ENCODE data around the gene SLC25A26.
A peak's percentile ranks its signal among the peaks of the same experiment; 100 is the strongest.

The SLC25A26 gene

DNA sequence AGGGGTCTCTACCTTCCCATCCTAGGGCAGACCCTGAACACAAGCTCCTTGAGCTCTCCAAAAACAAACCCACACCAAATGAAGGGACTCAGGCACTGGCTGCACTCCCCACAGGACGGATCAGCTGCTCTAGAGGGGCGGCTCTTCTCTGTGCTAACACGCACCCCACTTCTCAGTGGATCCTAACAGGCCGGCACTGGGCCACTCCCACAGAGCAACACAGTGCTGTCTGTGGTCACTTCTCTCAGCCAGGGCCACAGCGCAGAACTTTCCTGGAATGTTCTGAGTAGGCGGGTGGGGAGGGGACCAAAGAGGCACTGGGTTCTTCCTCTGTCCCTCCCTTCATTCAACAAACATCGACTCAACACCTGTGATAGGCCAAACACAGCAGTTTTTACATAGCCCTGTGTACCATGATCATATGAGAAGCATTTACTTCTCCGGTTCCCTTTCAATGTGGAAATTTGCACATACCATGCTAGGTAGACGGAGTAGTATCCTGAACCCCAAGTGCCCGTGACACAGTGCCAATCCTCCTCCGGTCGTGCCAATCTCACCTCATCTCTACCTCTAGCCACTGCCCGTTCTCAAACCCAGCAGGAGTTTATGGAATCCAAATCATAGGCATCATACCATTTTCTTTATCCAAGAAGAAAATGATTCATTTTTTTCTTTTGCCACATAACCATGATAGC is 181.9 kb downstream of the SLC25A26 start:
- WGBS (ENCODE audit: extremely low coverage, insufficient coverage, low lambda C conversion rate), result no CpG with 5 or more reads among the region's 13 CpGs
- Histone ChIP-seq H3K9ac (ENCODE audit: low read length) (no peak overlapping the region), H3K27me3 (ENCODE audit: insufficient read depth, low read length, poor library complexity) (no peaks in the 10 kb centered on the region), H3K23ac (ENCODE audit: low read length) (no peak overlapping the region), H4K5ac (ENCODE audit: low read length) (no peak overlapping the region), H4K8ac (ENCODE audit: low read depth, low read length) (no peak overlapping the region), H3K4me2 (ENCODE audit: low read length) (no peak overlapping the region), H3K36me3 (ENCODE audit: control insufficient read depth, insufficient read depth, low read length) (no peaks in the 10 kb centered on the region), H3K4ac (ENCODE audit: low read depth, low read length) (no peak overlapping the region), H2AK5ac (ENCODE audit: low read length) (no peak overlapping the region), H3K4me1 (ENCODE audit: control insufficient read depth, low read depth, low read length) (no peaks in the 10 kb centered on the region), H2BK120ac (ENCODE audit: low read depth, low read length) (no peak overlapping the region), H2BK5ac (ENCODE audit: low read length) (no peak overlapping the region), H2BK15ac (replicated peaks; ENCODE audit: low read depth) (no peak overlapping the region), H3K18ac (ENCODE audit: low read length) (no peak overlapping the region), H3K79me2 (ENCODE audit: control insufficient read depth, insufficient read depth, low read length) (no peaks in the 10 kb centered on the region), H3K79me1 (ENCODE audit: low read length) (no peaks in the 10 kb centered on the region), H3K4me3 (ENCODE audit: low read length) (no peak overlapping the region), H3K27ac (ENCODE audit: low read depth, low read length) (no peak overlapping the region), H3K56ac (ENCODE audit: low read length) (no peak overlapping the region)
- DNase-seq, result no peak

DNA sequence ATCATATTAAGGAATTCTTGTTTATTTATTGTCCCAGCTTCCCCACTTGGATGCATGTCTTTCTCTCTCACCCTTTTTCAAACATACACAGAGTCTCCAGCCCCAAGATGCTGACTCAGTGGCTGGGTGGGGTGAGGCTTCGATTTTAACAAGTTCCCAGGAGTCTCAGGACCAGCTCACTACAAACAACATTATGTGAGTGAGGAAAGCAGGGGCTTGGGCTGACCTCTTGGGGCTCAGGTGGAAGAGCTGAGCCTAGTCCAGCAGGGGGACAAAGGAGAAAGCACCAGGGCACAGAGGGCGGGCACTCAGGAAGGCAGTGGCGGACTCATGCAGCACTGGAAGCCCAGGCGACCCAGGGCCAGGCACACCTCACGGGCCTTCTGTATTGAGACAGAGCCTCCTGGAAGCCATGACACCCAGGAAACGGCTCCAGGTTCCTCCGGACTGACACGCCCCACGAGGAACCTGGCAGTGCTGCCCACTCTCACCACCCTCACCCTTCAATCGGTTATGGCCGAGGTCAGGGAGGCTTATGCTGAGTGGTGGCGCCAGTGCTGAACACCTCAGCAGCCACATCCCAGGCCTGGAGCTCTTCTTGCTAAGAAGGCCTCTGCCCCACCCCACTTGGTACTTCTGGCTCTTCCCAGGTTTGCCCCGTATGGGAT is 182.7 kb downstream of the SLC25A26 start:
- Histone ChIP-seq H4K5ac (ENCODE audit: low read length) (no peak overlapping the region), H3K4me1 (ENCODE audit: control insufficient read depth, low read depth, low read length) (no peaks in the 10 kb centered on the region), H2BK120ac (ENCODE audit: low read depth, low read length) (no peak overlapping the region), H4K8ac (ENCODE audit: low read depth, low read length) (no peak overlapping the region), H3K23ac (ENCODE audit: low read length) (no peak overlapping the region), H2BK15ac (replicated peaks; ENCODE audit: low read depth) (no peak overlapping the region), H3K9ac (ENCODE audit: low read length) (no peak overlapping the region), H3K4me3 (ENCODE audit: low read length) (no peak overlapping the region), H3K4me2 (ENCODE audit: low read length) (no peak overlapping the region), H2AK5ac (ENCODE audit: low read length) (no peak overlapping the region), H3K56ac (ENCODE audit: low read length) (no peak overlapping the region), H3K27me3 (ENCODE audit: insufficient read depth, low read length, poor library complexity) (no peaks in the 10 kb centered on the region), H3K27ac (ENCODE audit: low read depth, low read length) (no peak overlapping the region), H3K79me2 (ENCODE audit: control insufficient read depth, insufficient read depth, low read length) (no peaks in the 10 kb centered on the region), H3K18ac (ENCODE audit: low read length) (no peak overlapping the region), H3K4ac (ENCODE audit: low read depth, low read length) (no peak overlapping the region), H3K36me3 (ENCODE audit: control insufficient read depth, insufficient read depth, low read length) (no peaks in the 10 kb centered on the region), H3K79me1 (ENCODE audit: low read length) (no peaks in the 10 kb centered on the region), H2BK5ac (ENCODE audit: low read length) (no peak overlapping the region)
- DNase-seq, result no peak
- WGBS (ENCODE audit: extremely low coverage, insufficient coverage, low lambda C conversion rate), result no CpG with 5 or more reads among the region's 13 CpGs

DNA sequence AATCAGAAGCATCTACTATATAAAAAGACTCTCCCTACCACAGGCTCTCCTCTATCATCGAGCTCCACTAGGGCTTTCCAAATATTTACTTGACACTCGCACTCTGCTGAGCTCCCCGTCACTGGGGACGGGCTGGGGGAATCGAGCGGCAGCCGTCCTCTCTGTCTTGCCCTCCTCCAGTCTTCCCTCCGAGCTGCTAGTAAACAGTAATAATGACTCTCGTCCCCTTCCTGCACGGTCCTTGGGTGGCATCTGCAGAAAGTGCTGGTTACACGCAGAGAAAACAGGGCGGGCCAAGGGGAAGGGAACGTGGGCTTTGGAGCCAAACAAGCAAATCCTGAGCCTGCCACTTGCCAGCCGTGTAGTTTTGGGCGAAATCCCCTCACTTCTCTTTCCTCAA is 183.4 kb downstream of the SLC25A26 start:
- no peak for DNase-seq

DNA sequence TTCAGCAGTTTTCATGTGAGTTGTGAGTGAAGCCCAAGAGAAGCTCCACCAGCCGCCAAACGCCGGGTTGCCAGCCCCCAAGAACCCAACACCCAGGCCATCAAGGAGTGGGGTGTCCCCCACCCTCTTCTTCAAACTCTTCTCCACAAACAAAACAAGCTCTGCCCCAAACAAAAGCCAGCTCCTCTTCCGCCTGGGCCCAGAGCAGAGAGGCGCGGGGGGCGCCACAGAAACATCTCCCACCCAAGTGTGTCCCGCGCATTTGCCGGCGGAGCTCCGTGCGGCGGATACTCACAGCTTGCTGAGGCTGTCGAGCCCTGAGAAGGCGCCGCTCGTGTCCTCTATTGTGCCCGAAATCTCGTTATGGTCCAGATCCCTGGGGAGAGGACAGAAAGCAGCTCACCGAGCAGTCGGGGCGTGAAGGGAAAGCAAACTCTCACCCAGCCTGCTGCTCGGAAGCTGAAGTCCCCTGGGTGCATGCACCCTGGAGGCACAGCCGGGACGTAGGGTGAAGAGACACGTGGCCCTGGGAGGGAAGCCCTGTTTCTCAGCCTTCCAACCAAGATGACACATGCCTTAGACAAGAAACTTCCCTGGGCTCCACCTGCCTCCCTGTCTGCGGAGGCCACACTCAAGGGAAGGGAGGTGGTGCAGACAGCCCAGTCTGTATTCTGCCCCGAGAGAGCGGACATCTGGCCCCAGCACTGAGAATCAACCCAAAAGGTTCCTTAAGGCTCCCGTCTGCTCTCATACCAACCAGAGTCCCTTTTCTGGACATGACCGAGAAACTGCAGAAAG is 184.3 kb downstream of the SLC25A26 start:
- Histone ChIP-seq H4K8ac (ENCODE audit: low read depth, low read length) (no peak overlapping the region), H3K4me2 (ENCODE audit: low read length) (no peak overlapping the region), H3K79me1 (ENCODE audit: low read length) (no peaks in the 10 kb centered on the region), H3K4ac (ENCODE audit: low read depth, low read length) (no peak overlapping the region), H3K18ac (ENCODE audit: low read length) (no peak overlapping the region), H3K4me3 (ENCODE audit: low read length) (no peak overlapping the region), H3K36me3 (ENCODE audit: control insufficient read depth, insufficient read depth, low read length) (no peaks in the 10 kb centered on the region), H4K5ac (ENCODE audit: low read length) (no peak overlapping the region), H2BK15ac (replicated peaks; ENCODE audit: low read depth) (no peak overlapping the region), H3K27ac (ENCODE audit: low read depth, low read length) (no peak overlapping the region), H3K23ac (ENCODE audit: low read length) (no peak overlapping the region), H3K27me3 (ENCODE audit: insufficient read depth, low read length, poor library complexity) (no peaks in the 10 kb centered on the region), H2BK5ac (ENCODE audit: low read length) (no peak overlapping the region), H3K79me2 (ENCODE audit: control insufficient read depth, insufficient read depth, low read length) (no peaks in the 10 kb centered on the region), H3K4me1 (ENCODE audit: control insufficient read depth, low read depth, low read length) (no peaks in the 10 kb centered on the region), H2AK5ac (ENCODE audit: low read length) (no peak overlapping the region), H3K9ac (ENCODE audit: low read length) (no peak overlapping the region), H3K56ac (ENCODE audit: low read length) (no peak overlapping the region), H2BK120ac (ENCODE audit: low read depth, low read length) (no peak overlapping the region)
- no peak for DNase-seq
- no CpG with 5 or more reads among the region's 32 CpGs for WGBS (ENCODE audit: extremely low coverage, insufficient coverage, low lambda C conversion rate)

More for the DNA sequence above, 183.4 kb downstream of the SLC25A26 start:
- H4K5ac ChIP-seq (ENCODE audit: low read length), result no peak overlapping the region
- no peak overlapping the region for H3K9ac ChIP-seq (ENCODE audit: low read length)
- no peak overlapping the region for H2BK120ac ChIP-seq (ENCODE audit: low read depth, low read length)
- no peaks in the 10 kb centered on the region for H3K27me3 ChIP-seq (ENCODE audit: insufficient read depth, low read length, poor library complexity)
- no CpG with 5 or more reads among the region's 15 CpGs for WGBS (ENCODE audit: extremely low coverage, insufficient coverage, low lambda C conversion rate)
- H3K4me2 ChIP-seq (ENCODE audit: low read length), result no peak overlapping the region
- no peak overlapping the region for H3K4me3 ChIP-seq (ENCODE audit: low read length)
- H3K79me2 ChIP-seq (ENCODE audit: control insufficient read depth, insufficient read depth, low read length), result no peaks in the 10 kb centered on the region
- no peaks in the 10 kb centered on the region for H3K79me1 ChIP-seq (ENCODE audit: low read length)
- H3K4ac ChIP-seq (ENCODE audit: low read depth, low read length), result no peak overlapping the region
- no peaks in the 10 kb centered on the region for H3K4me1 ChIP-seq (ENCODE audit: control insufficient read depth, low read depth, low read length)
- no peak overlapping the region for H2AK5ac ChIP-seq (ENCODE audit: low read length)
- H3K36me3 ChIP-seq (ENCODE audit: control insufficient read depth, insufficient read depth, low read length), result no peaks in the 10 kb centered on the region
- no peak overlapping the region for H3K56ac ChIP-seq (ENCODE audit: low read length)
- H2BK15ac ChIP-seq (replicated peaks; ENCODE audit: low read depth), result no peak overlapping the region
- no peak overlapping the region for H3K23ac ChIP-seq (ENCODE audit: low read length)
- H3K18ac ChIP-seq (ENCODE audit: low read length), result no peak overlapping the region
- no peak overlapping the region for H4K8ac ChIP-seq (ENCODE audit: low read depth, low read length)
- no peak overlapping the region for H2BK5ac ChIP-seq (ENCODE audit: low read length)
- H3K27ac ChIP-seq (ENCODE audit: low read depth, low read length), result no peak overlapping the region

DNA sequence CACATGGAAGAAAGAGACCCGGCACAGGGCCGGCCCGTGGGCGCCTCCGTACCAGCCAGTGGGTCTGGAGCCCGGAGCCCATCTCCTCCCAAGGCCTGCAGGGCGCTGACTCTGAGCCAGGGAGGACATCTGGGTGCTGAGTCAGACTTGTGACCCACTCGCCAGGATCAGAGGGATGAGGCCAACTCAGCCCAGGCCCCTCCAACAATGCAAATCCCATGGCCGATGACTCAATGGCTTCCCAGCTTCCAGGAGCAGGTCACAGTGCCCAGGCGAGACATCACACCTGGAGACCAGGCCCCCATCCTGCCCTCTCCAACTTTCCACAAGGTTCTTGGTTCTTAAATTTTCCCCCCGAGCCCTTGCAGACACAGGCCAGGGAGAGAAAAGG is 184.9 kb downstream of the SLC25A26 start:
- Histone ChIP-seq H3K27me3 (ENCODE audit: insufficient read depth, low read length, poor library complexity) (no peaks in the 10 kb centered on the region), H2BK5ac (ENCODE audit: low read length) (no peak overlapping the region), H2BK120ac (ENCODE audit: low read depth, low read length) (no peak overlapping the region), H3K36me3 (ENCODE audit: control insufficient read depth, insufficient read depth, low read length) (no peaks in the 10 kb centered on the region), H3K4me1 (ENCODE audit: control insufficient read depth, low read depth, low read length) (no peaks in the 10 kb centered on the region), H3K9ac (ENCODE audit: low read length) (no peak overlapping the region), H3K18ac (ENCODE audit: low read length) (no peak overlapping the region), H2AK5ac (ENCODE audit: low read length) (no peak overlapping the region), H3K4me2 (ENCODE audit: low read length) (no peak overlapping the region), H3K4ac (ENCODE audit: low read depth, low read length) (no peak overlapping the region), H3K79me2 (ENCODE audit: control insufficient read depth, insufficient read depth, low read length) (no peaks in the 10 kb centered on the region), H3K27ac (ENCODE audit: low read depth, low read length) (peak overlapping the region; percentile 20), H4K8ac (ENCODE audit: low read depth, low read length) (no peak overlapping the region), H3K56ac (ENCODE audit: low read length) (no peak overlapping the region), H3K23ac (ENCODE audit: low read length) (no peak overlapping the region), H3K79me1 (ENCODE audit: low read length) (no peaks in the 10 kb centered on the region), H2BK15ac (replicated peaks; ENCODE audit: low read depth) (no peak overlapping the region), H4K5ac (ENCODE audit: low read length) (no peak overlapping the region), H3K4me3 (ENCODE audit: low read length) (no peak overlapping the region)
- no CpG with 5 or more reads among the region's 11 CpGs for WGBS (ENCODE audit: extremely low coverage, insufficient coverage, low lambda C conversion rate)
- peak; percentile 42 for DNase-seq
